Duodenal mucosa (tissue), 2 donors: Measurements from ENCODE around the gene EBF4.

Experiments used
- H3K27ac ChIP-seq: one replicate; pipeline ENCODE4 v1.7.0; 2013; ENCODE audit warnings: low read depth, low read length
- H3K27me3 ChIP-seq, 2 donors: one replicate each; pipeline ENCODE4 v1.7.0; 2013; ENCODE audit warnings: low read length in 2 of 2, control low read depth in 1 of 2; ENCODE audit not compliant: insufficient read depth in 2 of 2, control insufficient read depth in 1 of 2
- H3K36me3 ChIP-seq, 2 donors: one replicate each; pipeline ENCODE4 v1.7.0; 2013; ENCODE audit warnings: low read length in 2 of 2, control low read depth in 1 of 2; ENCODE audit not compliant: insufficient read depth in 2 of 2, control insufficient read depth in 1 of 2
- H3K4me1 ChIP-seq, 2 donors: one replicate each; pipeline ENCODE4 v1.7.0; 2013; ENCODE audit warnings: low read length in 2 of 2, control low read depth in 1 of 2; ENCODE audit not compliant: insufficient read depth in 2 of 2, control insufficient read depth in 1 of 2
- H3K4me3 ChIP-seq, 2 donors: one replicate each; pipeline ENCODE4 v1.7.0; 2013; ENCODE audit warnings: low read length in 2 of 2, low read depth in 1 of 2
- H3K9ac ChIP-seq, 2 donors: one replicate each; pipeline ENCODE4 v1.7.0; 2013; ENCODE audit warnings: low read length in 2 of 2, low read depth in 1 of 2
- H3K9me3 ChIP-seq, 2 donors: one replicate each; pipeline ENCODE4 v1.7.0; 2013; ENCODE audit warnings: low read length in 2 of 2, control low read depth in 1 of 2; ENCODE audit not compliant: control insufficient read depth in 1 of 2

Gene EBF4

GRCh38 chr20:2749951-2750490, 57.4 kb downstream of the EBF4 start:
- H3K9ac ChIP-seq = no peak overlapping the region
- H3K27me3 ChIP-seq = peaks cover 37 to 41% of the 10 kb centered on the region in 2 donors
- H3K36me3 ChIP-seq = no peaks in the 10 kb centered on the region
- H3K27ac ChIP-seq = no peak overlapping the region
- peaks cover 15 to 30% of the 10 kb centered on the region in 2 donors for H3K4me1 ChIP-seq
- peak overlapping the region in 1 of 2 donors; percentile 64 for H3K4me3 ChIP-seq
- H3K9me3 ChIP-seq = no peaks in the 10 kb centered on the region

DNA sequence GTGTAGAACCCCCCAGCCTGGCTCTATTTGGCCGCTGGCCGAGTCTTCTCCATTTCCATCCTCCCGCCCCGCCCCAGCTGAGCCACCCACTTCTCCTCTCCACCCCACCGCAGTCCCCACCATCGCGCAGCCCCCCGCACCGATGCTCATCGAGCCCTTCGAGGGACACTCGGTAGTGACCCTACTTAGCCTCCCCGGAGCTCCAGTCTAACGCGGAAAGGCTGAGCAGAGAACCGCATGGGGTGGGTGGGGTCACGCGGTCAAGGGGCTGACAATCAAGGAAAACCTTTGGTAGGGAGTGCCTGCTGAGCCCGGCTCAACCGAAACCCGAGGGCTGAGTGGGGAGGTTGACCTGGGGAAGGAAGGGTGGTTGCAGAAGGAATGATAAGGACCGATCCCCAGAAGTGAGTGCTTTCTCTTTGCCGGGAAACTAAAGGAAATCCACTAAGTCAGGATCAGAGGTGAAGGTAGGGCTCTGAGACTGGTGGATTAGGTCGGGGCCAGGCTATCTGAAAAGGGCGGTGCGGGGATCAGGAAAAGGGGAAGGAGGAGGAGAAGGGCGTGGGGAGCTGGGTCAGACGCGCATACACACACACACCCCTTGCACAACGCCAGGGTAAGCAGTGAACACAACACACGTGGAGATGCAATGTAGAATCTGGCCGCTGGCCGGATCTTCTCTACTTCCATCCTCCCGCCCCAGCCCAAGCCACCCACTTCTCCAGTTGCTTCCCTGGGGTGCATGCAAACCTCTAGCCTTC, 58.1 kb downstream of the EBF4 start:
- no peaks in the 10 kb centered on the region for H3K36me3 ChIP-seq
- H3K27ac ChIP-seq = no peak overlapping the region
- H3K27me3 ChIP-seq = peaks cover 37 to 43% of the 10 kb centered on the region in 2 donors
- no peaks in the 10 kb centered on the region for H3K9me3 ChIP-seq
- peaks cover 15 to 30% of the 10 kb centered on the region in 2 donors for H3K4me1 ChIP-seq
- H3K4me3 ChIP-seq = peak overlapping the region; percentile 61 to 64
- no peak overlapping the region for H3K9ac ChIP-seq

GRCh38 chr20:2751347-2751877, 58.8 kb downstream of the EBF4 start:
- Histone ChIP-seq H3K27me3 (peaks cover 45 to 48% of the 10 kb centered on the region in 2 donors), H3K4me1 (peaks cover 15 to 30% of the 10 kb centered on the region in 2 donors), H3K4me3 (peak overlapping the region; percentile 47 to 64), H3K36me3 (no peaks in the 10 kb centered on the region), H3K27ac (no peak overlapping the region), H3K9me3 (no peaks in the 10 kb centered on the region), H3K9ac (no peak overlapping the region)

GRCh38 chr20:2751878-2752566, 59.4 kb downstream of the EBF4 start:
- Histone ChIP-seq H3K27me3 (peaks cover 45 to 49% of the 10 kb centered on the region in 2 donors), H3K9ac (no peak overlapping the region), H3K36me3 (no peaks in the 10 kb centered on the region), H3K9me3 (no peaks in the 10 kb centered on the region), H3K4me3 (peak overlapping the region; percentile 35 to 61), H3K4me1 (peaks cover 15 to 30% of the 10 kb centered on the region in 2 donors), H3K27ac (no peak overlapping the region)

GRCh38 chr20:2752567-2753460, 60.2 kb downstream of the EBF4 start:
- Histone ChIP-seq H3K4me1 (peaks cover 15 to 30% of the 10 kb centered on the region in 2 donors), H3K4me3 (peak overlapping the region; percentile 35 to 61), H3K27ac (no peak overlapping the region), H3K36me3 (no peaks in the 10 kb centered on the region), H3K9ac (no peak overlapping the region), H3K9me3 (no peaks in the 10 kb centered on the region), H3K27me3 (peaks cover 40 to 49% of the 10 kb centered on the region in 2 donors)

DNA sequence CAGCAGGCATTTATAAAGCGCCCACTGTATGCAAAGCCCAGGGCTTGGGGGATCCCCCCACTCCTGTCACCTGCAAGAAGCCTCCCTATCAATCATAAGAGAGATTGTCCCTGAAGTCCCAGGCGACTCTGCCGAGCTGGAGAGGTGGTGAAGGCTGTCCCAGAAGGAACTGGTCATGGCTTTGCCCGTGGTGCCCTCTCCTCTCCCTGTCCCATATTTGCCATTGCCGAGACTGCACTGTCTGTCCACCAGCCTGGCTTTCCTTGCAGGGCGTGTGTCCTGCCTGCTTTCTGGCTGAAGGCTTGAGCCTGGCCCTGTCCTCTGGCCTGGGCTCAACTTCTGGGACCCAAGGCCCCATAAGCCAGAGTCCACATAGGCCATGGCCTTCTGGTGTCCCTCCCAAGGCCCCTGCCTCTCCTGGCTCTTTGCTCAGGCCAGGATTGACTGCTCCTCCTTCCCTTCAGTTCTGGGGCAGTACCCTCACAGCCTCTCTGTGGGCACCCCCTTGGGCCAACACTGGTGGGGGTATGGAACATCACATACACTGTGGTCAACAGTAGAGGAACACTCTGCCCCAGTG, 61.0 kb downstream of the EBF4 start:
- Histone ChIP-seq H3K4me1 (peaks cover 15 to 30% of the 10 kb centered on the region in 2 donors), H3K9me3 (no peaks in the 10 kb centered on the region), H3K9ac (no peak overlapping the region), H3K27ac (no peak overlapping the region), H3K36me3 (no peaks in the 10 kb centered on the region), H3K27me3 (peaks cover 38 to 45% of the 10 kb centered on the region in 2 donors), H3K4me3 (no peak overlapping the region)

DNA sequence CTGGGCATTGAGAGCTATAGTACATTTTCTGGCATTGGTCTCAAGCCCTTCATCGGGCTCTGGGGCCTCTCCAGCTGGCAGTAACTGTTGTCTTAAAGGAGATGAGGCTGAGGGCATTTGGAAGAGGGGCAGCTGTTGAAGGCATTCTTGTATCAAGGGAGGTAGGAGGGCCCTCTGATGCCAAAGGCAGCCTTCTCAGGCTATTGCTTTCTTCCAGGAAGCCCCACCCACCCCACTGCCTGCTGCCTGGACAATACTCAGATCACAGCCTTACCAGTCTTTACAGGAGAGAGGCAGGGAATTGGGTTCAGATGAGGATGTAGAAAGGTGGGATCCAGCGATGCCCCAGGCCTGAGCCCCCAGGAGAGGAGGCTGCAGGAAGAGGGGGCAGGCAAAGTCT, 61.8 kb downstream of the EBF4 start:
- no peak overlapping the region for H3K4me3 ChIP-seq
- no peak overlapping the region for H3K27ac ChIP-seq
- H3K4me1 ChIP-seq = peaks cover 15 to 30% of the 10 kb centered on the region in 2 donors
- H3K9ac ChIP-seq = no peak overlapping the region
- H3K9me3 ChIP-seq = no peaks in the 10 kb centered on the region
- peaks cover 33 to 41% of the 10 kb centered on the region in 2 donors for H3K27me3 ChIP-seq
- H3K36me3 ChIP-seq = no peaks in the 10 kb centered on the region

GRCh38 chr20:2755451-2756055, 63.0 kb downstream of the EBF4 start:
- Histone ChIP-seq H3K36me3 (no peaks in the 10 kb centered on the region), H3K27me3 (peaks cover 33 to 35% of the 10 kb centered on the region in 2 donors), H3K27ac (no peak overlapping the region), H3K9me3 (no peaks in the 10 kb centered on the region), H3K9ac (no peak overlapping the region), H3K4me3 (no peak overlapping the region), H3K4me1 (peaks cover 9 to 23% of the 10 kb centered on the region in 2 donors)

DNA sequence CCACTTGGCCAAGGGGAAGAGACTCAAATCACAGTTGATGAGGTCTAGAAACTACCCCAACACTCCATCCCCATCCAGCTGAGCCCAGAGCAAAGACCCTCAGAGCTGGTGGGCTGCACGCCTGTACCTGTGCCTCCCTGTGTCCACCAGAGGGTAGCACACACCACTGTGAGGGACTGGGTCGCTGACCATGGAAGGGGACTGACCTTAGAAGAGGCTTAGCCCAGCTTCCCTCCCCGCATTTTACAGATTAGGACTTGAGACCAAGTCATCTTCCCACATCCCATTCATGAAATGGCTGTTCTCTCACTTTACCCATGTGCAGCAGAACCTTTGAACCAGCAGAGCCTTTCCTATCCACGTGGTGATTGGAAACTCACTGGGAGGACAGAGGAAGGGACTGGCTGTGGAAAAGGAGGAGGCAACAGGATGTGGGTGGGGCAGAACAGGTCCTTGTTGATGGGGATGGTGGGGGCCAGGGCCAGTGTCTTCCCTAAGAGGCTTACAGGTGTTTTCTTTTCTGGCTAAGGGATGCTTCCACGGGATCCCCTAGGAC, 63.6 kb downstream of the EBF4 start:
- Histone ChIP-seq H3K27ac (no peak overlapping the region), H3K9me3 (no peaks in the 10 kb centered on the region), H3K9ac (no peak overlapping the region), H3K4me1 (peaks cover 3 to 17% of the 10 kb centered on the region in 2 donors), H3K27me3 (peaks cover 33 to 34% of the 10 kb centered on the region in 2 donors), H3K4me3 (no peak overlapping the region), H3K36me3 (no peaks in the 10 kb centered on the region)
